Measurements from ENCODE around the gene CMTM8.

The CMTM8 gene

DNA sequence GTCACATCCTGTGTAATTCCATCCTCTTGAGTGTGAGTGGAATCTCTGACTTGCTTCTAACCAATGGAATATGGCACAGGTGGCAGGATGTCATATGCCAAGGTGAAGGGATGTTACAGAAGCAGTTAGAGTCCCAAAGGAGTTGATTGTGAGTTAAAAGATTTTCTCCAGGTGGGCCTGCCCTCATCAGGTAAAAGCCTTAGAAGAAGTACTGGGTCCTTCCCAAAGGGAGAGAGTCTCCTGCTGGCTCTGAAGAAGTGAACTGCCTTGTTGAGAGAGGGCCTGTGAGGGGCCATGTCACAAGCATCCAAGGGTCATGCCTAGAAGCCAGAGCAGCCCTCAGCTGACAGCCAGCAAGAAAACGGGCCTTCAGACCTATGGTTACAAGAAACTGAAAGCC lies 166.2 kb downstream of the CMTM8 start:
- no peak for TF ChIP-seq ZNF8 (CRISPR knock-in tag; IDR thresholded peaks at IDR 0.05)
- TF ChIP-seq GLIS3 (CRISPR knock-in tag; IDR thresholded peaks at IDR 0.05) = no peak
- no peak for TF ChIP-seq TCF4 (CRISPR knock-in tag; IDR thresholded peaks at IDR 0.05; ENCODE audit: borderline replicate concordance)
- no peak for TF ChIP-seq ZFP3 (CRISPR knock-in tag; IDR thresholded peaks at IDR 0.05)
- TF ChIP-seq OSR1 (CRISPR knock-in tag; IDR thresholded peaks at IDR 0.05) = no peak
- no peak for TF ChIP-seq ZFP30 (CRISPR knock-in tag; IDR thresholded peaks at IDR 0.05)
- TF ChIP-seq, protein P1, sequence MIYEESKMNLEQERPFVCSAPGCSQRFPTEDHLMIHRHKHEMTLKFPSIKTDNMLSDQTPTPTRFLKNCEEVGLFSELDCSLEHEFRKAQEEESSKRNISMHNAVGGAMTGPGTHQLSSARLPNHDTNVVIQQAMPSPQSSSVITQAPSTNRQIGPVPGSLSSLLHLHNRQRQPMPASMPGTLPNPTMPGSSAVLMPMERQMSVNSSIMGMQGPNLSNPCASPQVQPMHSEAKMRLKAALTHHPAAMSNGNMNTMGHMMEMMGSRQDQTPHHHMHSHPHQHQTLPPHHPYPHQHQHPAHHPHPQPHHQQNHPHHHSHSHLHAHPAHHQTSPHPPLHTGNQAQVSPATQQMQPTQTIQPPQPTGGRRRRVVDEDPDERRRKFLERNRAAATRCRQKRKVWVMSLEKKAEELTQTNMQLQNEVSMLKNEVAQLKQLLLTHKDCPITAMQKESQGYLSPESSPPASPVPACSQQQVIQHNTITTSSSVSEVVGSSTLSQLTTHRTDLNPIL (CRISPR knock-in tag; IDR thresholded peaks at IDR 0.05; ENCODE audit: low read depth) = no peak
- TF ChIP-seq POU6F1 (CRISPR knock-in tag; IDR thresholded peaks at IDR 0.05; ENCODE audit: borderline replicate concordance, low read depth) = no peak
- TF ChIP-seq ISL1 (CRISPR knock-in tag; IDR thresholded peaks at IDR 0.05) = no peak
- no peak for TF ChIP-seq ARNTL (CRISPR knock-in tag; IDR thresholded peaks at IDR 0.05; ENCODE audit: borderline replicate concordance, low read depth)
- no peak for TF ChIP-seq RARB (CRISPR knock-in tag; IDR thresholded peaks at IDR 0.05)
- TF ChIP-seq, protein P2, sequence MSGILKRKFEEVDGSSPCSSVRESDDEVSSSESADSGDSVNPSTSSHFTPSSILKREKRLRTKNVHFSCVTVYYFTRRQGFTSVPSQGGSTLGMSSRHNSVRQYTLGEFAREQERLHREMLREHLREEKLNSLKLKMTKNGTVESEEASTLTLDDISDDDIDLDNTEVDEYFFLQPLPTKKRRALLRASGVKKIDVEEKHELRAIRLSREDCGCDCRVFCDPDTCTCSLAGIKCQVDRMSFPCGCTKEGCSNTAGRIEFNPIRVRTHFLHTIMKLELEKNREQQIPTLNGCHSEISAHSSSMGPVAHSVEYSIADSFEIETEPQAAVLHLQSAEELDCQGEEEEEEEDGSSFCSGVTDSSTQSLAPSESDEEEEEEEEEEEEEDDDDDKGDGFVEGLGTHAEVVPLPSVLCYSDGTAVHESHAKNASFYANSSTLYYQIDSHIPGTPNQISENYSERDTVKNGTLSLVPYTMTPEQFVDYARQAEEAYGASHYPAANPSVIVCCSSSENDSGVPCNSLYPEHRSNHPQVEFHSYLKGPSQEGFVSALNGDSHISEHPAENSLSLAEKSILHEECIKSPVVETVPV (CRISPR knock-in tag; IDR thresholded peaks at IDR 0.05) = no peak

GRCh38 chr3:32405155-32405554 lies 166.7 kb downstream of the CMTM8 start:
- TF ChIP-seq SNAI2 (CRISPR knock-in tag; IDR thresholded peaks at IDR 0.05) = no peak
- no peak for TF ChIP-seq RARB (CRISPR knock-in tag; IDR thresholded peaks at IDR 0.05)
- TF ChIP-seq ZFP3 (CRISPR knock-in tag; IDR thresholded peaks at IDR 0.05) = no peak
- TF ChIP-seq ZC3H10 (CRISPR knock-in tag; IDR thresholded peaks at IDR 0.05) = no peak
- TF ChIP-seq ESRRG (CRISPR knock-in tag; IDR thresholded peaks at IDR 0.05) = no peak
- TF ChIP-seq ISL1 (CRISPR knock-in tag; IDR thresholded peaks at IDR 0.05) = no peak
- no peak for ATAC-seq

More for the DNA sequence above, 166.2 kb downstream of the CMTM8 start:
- no peak for ATAC-seq

- no peak for TF ChIP-seq ESRRG (CRISPR knock-in tag; IDR thresholded peaks at IDR 0.05)
- TF ChIP-seq ZFP30 (CRISPR knock-in tag; IDR thresholded peaks at IDR 0.05) = no peak
- no peak for TF ChIP-seq ZNF70 (CRISPR knock-in tag; IDR thresholded peaks at IDR 0.05)
- TF ChIP-seq ZNF8 (CRISPR knock-in tag; IDR thresholded peaks at IDR 0.05) = no peak
- TF ChIP-seq, protein P1 (CRISPR knock-in tag; IDR thresholded peaks at IDR 0.05; ENCODE audit: low read depth) = no peak
- no peak for TF ChIP-seq ZC3H10 (CRISPR knock-in tag; IDR thresholded peaks at IDR 0.05)
Measured at GRCh38 chr3:32405711-32406323, 167.3 kb downstream of the CMTM8 start.

DNA sequence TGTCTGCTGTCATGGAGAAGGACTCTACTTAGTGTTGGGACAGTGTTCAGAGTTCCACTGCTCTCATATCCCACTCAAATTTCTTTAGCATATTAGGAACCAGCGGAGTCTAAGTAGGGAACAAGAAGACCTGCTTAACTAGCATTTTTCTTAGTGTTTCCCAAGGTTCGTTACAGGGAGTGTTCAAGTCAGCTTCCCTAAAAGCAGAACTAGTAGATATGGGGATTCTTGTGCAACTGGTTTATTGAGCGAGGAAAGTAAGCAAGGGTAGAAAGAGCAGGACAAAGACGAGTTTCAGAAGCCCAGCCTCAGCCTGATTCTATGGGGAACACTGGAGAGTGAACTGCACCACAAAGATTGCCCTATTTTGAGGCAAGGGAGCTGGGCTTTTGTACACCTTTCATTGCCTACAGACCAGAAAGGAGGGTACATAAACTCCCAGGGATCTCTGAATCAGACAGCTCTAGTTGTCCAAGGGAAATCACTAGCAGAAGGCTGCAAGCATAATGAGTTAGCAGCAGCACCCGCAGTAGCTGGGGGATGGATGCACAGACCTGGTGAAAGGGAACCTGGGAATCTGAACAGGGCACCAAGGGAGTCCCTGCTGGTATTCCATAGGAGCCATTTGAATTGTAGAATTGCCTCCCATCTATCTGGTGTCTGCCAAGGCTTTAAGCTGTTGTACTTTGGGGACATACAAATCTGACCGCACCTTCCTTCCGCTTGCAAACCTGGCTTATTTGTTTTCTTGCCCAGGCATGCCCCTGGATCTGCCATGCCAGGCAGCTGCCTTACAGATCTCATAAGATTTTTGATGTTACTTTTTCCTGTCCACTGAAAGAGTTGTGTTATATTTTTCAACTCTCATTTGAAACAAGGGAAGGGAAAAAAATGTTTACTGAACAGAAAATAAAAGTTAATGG lies 168.3 kb downstream of the CMTM8 start:
- no peak for TF ChIP-seq POU6F1 (CRISPR knock-in tag; IDR thresholded peaks at IDR 0.05; ENCODE audit: borderline replicate concordance, low read depth)
- no peak for TF ChIP-seq PPARA (CRISPR knock-in tag; IDR thresholded peaks at IDR 0.05; ENCODE audit: borderline replicate concordance)
- no peak for ATAC-seq

More at GRCh38 chr3:32405711-32406323, 167.3 kb downstream of the CMTM8 start:
- ATAC-seq = no peak

All from SK-N-SH treated with all-trans-retinoic acid at 6 μM for 48 hours (cell line).